ENCODE data around the gene HTN3.
"Not testable (repeated sequence)": the region's sequence is repeated elsewhere in the genome, so short reads cannot be mapped to it uniquely, and the experiment has no call there.

Gene HTN3

GRCh38 chr4:70028159-70028558 lies at the start of gene HTN3:
TSS of gene HTN3 (plus strand) at chr4:70028459. CDS start at chr4:70030741, 2,282 bp downstream.
- DNase-seq: not testable (repeated sequence)

DNA sequence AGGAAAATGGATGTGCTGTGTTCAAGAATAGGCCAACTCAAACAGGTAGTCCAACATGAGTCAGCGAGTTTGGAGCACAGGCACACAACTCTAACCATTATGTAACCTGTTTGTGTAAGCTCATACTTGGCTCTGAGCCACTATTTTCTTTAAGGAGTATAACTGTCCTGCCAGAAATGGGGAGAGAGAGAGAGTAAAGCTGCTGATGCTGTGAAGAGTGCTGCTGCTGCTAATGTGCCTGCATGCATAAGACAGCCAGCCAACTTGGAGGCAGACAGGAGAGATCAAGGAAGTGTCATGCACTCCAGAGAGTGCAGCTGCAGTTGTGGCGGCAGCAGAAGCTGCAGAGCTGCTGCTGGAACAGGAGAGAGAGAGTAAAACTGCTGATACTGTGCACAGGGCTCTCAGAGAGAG lies 44.2 kb upstream of the HTN3 start:
- DNase-seq: peak; percentile 77

DNA sequence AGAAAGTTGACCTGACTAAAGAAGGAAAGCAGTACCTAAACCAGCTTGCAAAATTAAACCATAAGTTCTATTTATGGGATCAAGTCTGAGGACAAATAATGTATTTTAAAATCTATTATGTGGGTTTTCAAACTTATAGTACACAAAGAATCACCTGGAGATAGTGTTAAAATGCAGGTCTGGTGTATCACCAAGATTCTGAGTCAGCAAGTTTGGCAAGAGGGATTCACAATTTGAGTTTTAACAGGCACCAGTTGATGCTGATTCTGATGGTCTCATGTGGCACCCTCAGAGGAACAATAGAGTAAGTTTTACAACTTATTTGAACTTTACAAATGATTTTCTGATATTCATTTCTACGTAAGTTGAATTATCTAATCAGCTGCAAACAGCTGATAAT lies 41.6 kb upstream of the HTN3 start:
- DNase-seq: no peak

DNA sequence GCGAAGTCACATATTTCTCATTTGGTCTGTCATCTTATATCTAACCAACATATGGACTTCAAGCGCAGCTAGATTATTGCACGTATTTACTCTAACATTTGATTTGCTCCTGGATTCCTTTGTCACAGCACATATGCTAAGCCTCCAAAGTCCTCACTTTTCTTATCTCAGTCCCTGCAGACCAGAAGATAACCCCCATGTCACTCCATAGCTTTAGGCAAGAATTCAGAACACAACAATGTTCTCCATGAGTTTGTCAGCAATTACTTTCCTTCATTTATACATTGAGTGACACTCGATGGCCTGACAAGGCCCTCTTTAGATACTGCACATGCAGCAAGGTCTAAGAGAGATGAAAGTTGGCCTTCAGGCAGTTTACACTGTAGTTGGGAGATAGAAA lies 37.2 kb upstream of the HTN3 start:
- DNase-seq: no peak

DNA sequence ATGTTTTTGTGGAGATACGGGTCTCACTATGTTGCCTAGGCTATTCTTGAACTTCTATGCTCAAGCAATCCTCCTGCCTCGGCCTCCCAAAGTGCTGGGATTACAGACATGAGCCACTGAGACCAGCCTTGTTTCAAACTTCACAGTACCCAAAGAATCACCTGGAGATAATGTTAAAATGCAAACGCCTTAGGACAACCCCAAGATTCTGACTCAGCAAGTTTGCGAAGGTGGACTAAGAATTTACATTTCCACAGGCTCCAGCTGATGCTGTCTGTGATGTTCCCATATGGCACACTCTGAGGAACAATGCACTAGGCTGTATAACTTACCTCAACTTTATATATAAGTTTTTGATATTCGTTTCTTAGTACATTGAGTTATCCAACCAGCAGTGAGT lies 33.5 kb upstream of the HTN3 start:
- no peak for DNase-seq

DNA sequence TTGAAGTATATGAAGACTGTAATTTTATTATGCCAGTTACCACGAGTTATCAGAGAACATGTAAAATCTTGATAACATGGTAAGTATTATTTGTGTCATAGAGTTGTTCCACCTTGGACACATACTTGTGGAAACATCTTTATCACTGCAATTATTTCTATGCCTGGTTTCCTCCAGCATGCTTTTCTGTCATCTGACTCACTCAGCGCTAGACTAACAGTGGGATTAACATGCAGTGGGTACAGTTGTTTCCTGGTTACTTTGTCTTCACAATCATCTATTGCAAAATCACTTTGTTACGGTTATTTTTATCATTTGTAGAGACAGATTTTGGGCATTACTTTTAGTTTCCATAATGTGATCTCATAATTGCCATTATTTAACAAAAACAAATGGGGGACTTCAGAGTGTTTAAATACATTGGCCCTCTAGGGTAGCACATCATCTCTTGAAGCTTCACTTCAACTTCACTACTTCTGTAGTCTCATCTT lies 32.7 kb upstream of the HTN3 start, which contains the start of gene STATH:
STATH (plus strand) TSS at position 441 of the 491 bp plus-strand sequence. CDS start 2,472 bp downstream, outside the sequence.
- no peak for DNase-seq

GRCh38 chr4:69999420-69999819 lies 28.8 kb upstream of the HTN3 start:
- no peak for DNase-seq

- DNase-seq: no peak
Measured at GRCh38 chr4:70000711-70001110, 27.5 kb upstream of the HTN3 start.

GRCh38 chr4:70002507-70002906 lies 25.8 kb upstream of the HTN3 start:
- DNase-seq: no peak

- DNase-seq: no peak
Measured at GRCh38 chr4:70008771-70009170, 19.5 kb upstream of the HTN3 start.

GRCh38 chr4:70019006-70019405 lies 9.3 kb upstream of the HTN3 start:
- DNase-seq: not testable (repeated sequence)

DNA sequence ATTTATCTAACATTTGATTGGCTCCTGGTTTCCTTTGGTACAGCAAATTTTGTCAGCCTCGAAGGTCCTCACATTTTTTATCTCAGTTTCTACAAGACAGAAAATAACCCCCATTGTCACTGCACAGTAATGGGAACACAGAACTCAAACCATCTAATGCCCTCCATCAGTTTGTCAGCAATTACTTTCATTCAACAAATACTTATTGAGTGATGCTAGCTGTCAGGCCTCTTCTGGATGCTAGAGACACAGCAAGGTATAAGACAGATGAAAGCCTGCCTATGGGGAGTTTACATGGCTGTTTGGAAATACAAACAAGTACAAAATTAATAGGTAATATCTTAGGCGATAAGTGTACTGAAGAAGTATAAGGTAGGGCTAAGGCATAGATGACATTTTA lies 5.0 kb upstream of the HTN3 start:
- no peak for DNase-seq

- no peak for DNase-seq
Measured at GRCh38 chr4:70027011-70027410, 1.2 kb upstream of the HTN3 start.

GRCh38 chr4:70037559-70037958 lies 9.3 kb downstream of the HTN3 start:
- not testable (repeated sequence) for DNase-seq

DNA sequence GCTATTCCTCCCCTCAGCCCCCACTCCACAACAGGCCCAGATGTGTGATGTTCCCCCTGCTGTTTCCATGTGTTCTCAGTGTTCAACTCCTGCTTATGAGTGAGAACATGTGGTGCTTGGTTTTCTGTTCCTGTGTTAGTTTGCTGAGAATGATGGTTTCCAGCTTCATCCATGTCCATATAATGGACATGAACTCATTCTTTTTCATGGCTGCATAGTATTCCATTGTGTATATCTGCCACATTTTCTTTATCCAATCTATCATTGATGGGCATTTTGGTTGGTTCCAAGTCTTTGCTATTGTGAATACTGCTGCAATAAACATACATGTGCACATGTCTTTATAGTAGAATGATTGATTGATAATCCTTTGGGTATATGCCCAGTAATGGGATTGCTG lies 11.7 kb downstream of the HTN3 start:
- DNase-seq: not testable (repeated sequence)

DNA sequence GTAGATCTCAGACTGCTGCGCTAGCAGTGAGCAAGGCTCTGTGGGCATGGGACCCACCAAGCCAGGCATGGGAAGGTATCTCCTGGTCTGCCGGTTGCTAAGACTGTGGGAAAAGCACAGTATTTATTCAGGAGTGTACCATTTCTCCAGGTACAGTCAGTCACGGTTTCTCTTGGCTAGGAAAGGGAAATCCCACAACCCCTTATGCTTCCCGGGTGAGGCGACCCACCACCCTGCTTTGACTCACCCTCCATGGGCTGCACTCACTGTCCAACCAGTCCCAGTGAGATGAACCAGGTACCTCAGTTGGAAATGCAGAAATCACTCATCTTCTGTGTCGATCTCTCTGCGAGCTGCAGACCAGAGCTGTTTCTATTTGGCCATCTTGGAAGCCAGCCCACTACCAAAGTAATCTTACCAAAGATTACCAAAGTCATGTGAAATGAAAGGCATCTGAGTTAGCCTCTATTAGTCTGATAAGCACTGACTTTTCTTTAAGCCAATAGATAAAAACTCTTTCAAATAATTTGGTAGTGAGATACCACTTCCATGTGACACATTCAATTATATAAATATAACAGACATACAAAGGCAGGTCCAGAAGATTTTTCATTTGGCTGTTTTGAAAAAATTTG lies 13.5 kb downstream of the HTN3 start:
- no peak for DNase-seq

DNA sequence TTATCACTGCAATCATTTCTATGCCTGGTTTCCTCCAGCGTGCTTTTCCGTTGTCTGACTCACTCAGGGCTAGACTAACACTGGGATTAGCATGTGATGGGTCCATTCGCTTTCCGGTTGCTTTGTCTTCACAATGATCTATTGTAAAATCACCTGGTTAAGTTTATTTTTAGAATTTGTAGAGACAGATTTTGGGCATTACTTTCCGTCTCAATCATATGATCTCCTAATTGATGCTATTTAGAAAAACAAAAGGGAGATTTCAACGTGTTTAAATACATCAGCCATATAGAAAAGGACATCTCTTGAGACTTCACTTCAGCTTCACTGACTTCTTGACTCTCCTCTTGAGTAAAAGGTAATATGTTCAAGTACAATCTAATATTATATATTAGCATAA lies 21.9 kb downstream of the HTN3 start, which contains the start of gene HTN1:
HTN1 (plus strand) TSS at position 301 of the 400 bp plus-strand sequence. CDS start 2,639 bp downstream, outside the sequence.
- DNase-seq: not testable (repeated sequence)

GRCh38 chr4:70056534-70056933 lies 28.3 kb downstream of the HTN3 start:
- DNase-seq: not testable (repeated sequence)

DNA sequence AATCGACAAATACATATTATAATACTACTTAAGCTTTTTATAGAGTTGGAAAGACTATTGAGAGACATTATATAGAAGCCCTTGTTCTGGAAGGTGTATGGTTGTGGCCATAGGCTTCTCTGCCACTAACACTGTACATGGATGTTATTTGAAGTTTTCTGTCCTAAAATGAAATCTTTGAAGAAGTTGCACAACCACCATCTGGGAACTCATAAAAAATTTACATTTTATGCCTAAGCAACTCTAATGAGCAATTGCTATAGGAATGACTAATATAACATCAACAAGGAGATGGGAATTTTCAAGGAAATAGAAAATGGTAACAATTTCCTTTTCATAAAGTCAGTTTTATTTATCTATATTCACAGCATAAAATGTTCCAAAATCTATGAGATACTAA lies 29.4 kb downstream of the HTN3 start:
- no peak for DNase-seq

GRCh38 chr4:70059149-70059548 lies 30.9 kb downstream of the HTN3 start:
- no peak for DNase-seq

DNA sequence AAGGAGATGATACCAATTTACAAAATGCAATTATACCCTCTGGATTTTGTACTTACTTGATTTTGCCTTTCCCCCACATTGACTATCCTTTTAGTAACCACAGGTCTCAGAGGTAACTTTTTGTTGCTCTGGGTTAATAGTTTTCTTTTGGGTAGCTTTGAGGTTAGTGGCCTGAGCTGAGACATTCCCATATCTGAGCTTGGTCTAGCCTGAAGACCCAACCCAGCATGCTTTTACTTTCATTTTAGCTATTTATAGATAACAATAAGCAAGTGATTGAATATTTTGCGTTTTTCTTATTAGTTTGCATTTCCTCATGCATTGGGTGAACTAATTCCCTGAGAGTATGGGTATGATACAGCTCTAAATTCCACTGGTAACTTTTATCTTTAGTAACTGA lies 33.7 kb downstream of the HTN3 start:
- no peak for DNase-seq

DNA sequence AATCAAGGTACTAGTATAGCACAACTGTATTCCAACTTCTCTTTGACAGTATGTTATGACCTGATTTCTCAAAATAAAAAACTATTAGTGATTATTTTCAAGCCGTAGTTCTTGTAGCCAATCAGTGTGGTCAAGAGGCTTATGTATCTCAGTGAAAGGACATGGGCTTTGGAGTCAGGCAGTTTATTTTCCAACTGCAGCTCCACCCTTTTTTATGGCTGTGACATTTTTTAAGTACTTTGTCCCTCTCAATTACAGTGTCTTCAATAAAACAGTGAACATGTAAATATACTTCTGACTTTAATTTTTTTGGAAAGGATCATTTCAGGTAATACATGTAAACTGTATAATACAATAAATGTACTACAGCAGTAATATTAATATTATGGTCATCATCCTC lies 51.9 kb downstream of the HTN3 start:
- DNase-seq: no peak
